SK-MEL-5 (cell line): ENCODE data around the gene RUBCN. TPM values are rescaled to one million over a fixed set of nuclear protein-coding genes. Genes with fewer than 3 reads are reported as not detected.
A peak's percentile ranks its signal among the peaks of the same experiment; 100 is the strongest.
"Not testable (repeated sequence)": the region's sequence is repeated elsewhere in the genome, so short reads cannot be mapped to it uniquely, and the experiment has no call there.

Source experiments
- DNase-seq: peaks from one replicate; pipeline ENCODE4 v3.0.0-alpha.2; 2016; ENCODE audit warnings: low read depth, low spot score
- in situ Hi-C: cut with HindIII; loops from 2 replicates; pipeline ENCODE4 v1.10.0; 2016; ENCODE audit warnings: low sequenced_read_pairs, high pct_unique_total_duplicates, low pct_unique_long_range_greater_than_20kb
- total RNA-seq: library from RNA; depleted of rRNA; stranded (reverse); fragments of >200 nt; shearing (Covaris generic); gene quantifications from 2 replicates; pipeline ENCODE4 v1.2.3, GENCODE V29; 2014

The RUBCN gene
- total RNA-seq, 1 experiment from 2014 or later, result 27.1 TPM

- in situ Hi-C loops, result no loop called here
These were observed 1.2 kb upstream of the RUBCN start for GRCh38 chr3:197737749-197738462.

DNA sequence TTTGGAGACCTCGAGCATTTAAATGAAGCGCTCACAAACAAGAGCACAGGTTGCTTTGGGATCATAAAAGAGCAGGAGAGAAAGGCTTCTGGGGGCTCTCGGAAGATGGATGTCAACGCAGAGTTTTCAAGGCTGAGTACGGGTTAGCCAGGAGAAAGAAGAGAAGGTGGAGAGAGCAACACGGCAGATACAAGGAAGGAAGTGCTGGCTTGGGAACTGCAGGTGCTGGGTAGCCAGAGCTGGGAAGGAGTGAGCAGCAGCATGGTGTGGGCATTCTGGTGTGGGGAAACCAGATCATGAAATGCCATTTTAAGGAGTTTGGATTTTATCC lies 580 bp upstream of the RUBCN start:
- in situ Hi-C loops, result no loop called here
- no peak for DNase-seq

More at GRCh38 chr3:197737749-197738462, 1.2 kb upstream of the RUBCN start:
- DNase-seq, result no peak

DNA sequence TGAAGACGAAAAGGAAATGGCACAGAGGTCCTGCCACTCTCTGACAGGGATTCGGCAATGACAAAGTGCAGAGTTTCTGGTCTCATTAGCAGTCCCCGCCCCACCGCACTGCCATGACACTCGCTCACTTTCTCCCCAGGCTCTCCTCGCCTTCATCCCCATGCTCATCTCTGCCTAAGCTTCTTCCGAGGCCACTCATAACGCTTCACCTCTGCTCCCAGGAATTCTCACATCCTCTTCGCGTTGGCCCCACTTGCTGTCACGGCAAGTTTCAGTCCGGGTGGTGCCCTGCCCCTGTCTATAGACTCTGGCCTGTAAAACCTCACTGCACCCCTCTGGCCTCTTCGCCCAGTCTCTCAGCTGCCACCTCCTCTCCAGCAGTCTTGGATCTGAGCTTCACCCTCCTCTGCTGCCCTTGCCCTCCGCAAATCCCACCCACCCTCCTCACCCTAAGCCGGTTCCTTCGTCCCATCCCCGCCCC lies 654 bp downstream of the RUBCN start:
- in situ Hi-C loops, result no loop called here
- DNase-seq, result peak; percentile 11

- no peak for DNase-seq
- in situ Hi-C loops, result no loop called here
These were observed 1.9 kb downstream of the RUBCN start for GRCh38 chr3:197734667-197735318.

DNA sequence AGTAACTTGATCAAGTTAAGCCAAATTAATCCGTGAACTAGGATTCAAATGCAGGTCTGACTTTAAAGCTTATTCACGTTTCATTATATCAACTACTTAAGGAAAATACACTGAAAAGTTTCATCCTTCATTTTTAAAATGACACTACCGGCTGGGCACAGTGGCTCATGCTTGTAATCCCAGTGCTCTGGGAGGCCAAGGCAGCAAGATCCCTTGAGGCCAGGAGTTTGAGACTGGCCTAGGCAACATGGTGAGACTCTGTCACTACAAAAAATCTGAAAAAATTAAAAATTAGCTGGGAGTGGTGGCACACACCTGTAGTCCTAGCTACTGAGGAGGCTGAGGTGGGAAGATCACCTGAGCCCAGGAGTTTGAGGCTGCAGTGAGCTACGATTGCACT lies 3.7 kb downstream of the RUBCN start:
- in situ Hi-C loops, result no loop called here
- DNase-seq, result no peak

GRCh38 chr3:197731483-197731882 lies 5.2 kb downstream of the RUBCN start:
- DNase-seq, in situ Hi-C loops: not testable (repeated sequence)

DNA sequence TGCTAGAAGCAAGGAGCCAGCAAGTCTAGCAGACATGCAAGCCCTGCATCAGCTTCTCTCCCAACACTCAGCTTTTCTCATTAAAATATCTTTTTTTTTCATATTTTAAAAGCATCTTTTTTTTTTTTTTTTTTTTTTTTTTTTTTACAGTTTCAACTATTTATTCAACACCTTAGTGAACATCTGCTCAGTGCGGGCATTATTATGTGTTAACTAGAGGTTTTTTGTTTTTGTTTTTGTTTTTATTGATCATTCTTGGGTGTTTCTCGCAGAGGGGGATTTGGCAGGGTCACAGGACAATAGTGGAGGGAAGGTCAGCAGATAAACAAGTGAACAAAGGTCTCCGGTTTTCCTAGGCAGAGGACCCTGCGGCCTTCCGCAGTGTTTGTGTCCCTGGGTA lies 5.9 kb downstream of the RUBCN start:
- in situ Hi-C loops, result not testable (repeated sequence)

GRCh38 chr3:197730200-197730599 lies 6.5 kb downstream of the RUBCN start:
- in situ Hi-C loops, result no loop called here
- DNase-seq, result no peak

More for the DNA sequence above, 5.9 kb downstream of the RUBCN start:
- DNase-seq, result not testable (repeated sequence)

- no peak for DNase-seq
- in situ Hi-C loops, result no loop called here
These were observed 8.2 kb downstream of the RUBCN start for GRCh38 chr3:197728487-197728886.

GRCh38 chr3:197727878-197728277 lies 8.8 kb downstream of the RUBCN start:
- in situ Hi-C loops, DNase-seq: not testable (repeated sequence)

GRCh38 chr3:197722734-197723133 lies 14.0 kb downstream of the RUBCN start:
- DNase-seq, result no peak

DNA sequence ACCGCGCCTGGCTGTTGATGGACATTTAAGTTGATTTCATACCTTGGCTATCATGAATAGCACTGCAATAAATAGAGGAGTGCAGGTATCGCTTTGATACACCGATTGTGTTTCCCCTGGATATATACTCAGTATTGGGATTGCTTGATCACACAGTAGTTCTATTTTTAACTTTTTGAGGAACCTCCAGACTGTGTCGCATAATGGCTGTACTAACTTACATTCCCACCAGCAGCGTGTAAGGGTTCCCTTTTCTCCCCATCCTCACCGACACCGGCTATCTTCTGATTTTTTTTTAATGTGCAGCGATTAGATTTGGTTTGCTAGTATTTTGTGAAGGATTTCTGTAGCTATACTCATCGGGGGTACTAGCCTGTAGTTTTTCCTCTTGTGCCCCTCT lies 16.0 kb downstream of the RUBCN start:
- in situ Hi-C loops, result no loop called here
- DNase-seq, result no peak

More at GRCh38 chr3:197722734-197723133, 14.0 kb downstream of the RUBCN start:
- in situ Hi-C loops, result no loop called here

DNA sequence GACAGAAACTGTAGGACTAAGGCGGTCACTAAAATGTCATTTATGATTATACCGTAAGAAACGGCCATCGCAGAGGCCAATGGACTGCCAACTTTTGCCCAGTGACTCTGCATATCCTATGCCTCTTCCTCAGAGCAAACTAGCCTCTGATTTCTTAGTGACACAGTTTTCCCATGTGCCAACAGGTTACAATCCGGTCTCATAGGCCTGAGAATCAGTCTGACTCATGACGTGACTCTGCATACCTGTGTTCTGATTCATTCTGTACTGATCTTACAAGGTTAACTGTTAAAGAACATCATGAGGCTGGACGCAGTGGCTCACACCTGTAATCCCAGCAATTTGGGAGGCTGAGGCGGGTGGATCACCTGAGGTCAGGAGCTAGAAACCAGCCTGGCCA lies 17.8 kb downstream of the RUBCN start:
- DNase-seq, result no peak
- in situ Hi-C loops, result no loop called here

DNA sequence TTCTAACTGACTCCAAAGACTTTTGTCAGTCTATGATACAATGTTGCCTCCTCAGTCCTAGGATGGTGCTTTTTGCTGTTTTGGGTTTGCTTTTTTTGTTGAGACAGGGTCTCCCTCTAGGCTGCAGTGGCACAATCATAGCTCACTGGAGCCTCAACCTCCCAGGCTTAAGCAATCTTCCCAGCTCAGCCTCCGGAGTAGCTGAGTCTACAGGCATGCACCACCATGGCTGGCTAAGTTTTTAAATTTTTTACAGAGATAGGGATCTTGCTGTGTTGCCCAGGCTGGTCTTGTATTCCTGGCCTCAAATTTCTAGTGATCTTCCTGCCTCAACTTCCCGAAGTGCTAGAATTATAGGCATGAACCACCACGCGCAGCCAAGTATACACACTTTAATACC lies 22.5 kb downstream of the RUBCN start:
- in situ Hi-C loops, result no loop called here
- DNase-seq, result no peak

DNA sequence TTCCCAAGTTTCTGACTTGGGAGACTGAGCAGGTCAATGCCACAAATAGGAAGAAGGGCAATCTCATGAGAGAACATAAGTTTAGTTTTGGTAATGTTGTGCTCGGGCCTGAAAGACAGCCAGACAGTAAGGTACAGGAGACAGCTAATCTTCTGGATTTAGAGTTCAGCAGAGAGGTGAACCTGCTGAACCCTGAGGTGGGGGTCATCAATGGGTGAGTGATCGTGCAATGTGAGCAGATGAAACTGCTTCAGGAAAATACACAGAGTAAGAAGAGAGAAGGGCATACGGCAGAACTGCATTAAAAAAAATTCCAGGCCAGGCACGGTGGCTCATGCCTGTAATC lies 23.3 kb downstream of the RUBCN start:
- no peak for DNase-seq
- in situ Hi-C loops, result no loop called here

GRCh38 chr3:197711973-197712707 lies 24.6 kb downstream of the RUBCN start:
- in situ Hi-C loops, result no loop called here
- peak; percentile 99 for DNase-seq

DNA sequence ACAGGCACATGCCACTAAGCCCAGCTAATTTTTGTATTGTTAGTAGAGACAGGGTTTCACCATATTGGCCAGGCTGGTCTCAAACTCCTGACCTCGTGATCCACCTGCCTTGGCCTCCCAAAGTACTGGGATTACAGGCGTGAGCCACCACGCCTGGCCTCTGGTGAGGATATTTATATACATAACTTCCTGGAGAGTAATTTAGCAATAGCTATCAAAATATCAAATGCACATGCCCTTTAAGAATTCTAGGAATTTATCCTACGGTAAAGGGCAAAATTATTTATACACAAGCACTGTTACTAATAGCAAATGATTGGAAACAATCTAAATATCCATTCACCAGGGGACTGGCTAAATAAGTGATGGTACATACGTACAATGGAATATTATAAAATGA lies 25.7 kb downstream of the RUBCN start:
- in situ Hi-C loops, result not testable (repeated sequence)
- peak; percentile 21 for DNase-seq

- in situ Hi-C loops, result no loop called here
These were observed 27.6 kb downstream of the RUBCN start for GRCh38 chr3:197709135-197709534.

DNA sequence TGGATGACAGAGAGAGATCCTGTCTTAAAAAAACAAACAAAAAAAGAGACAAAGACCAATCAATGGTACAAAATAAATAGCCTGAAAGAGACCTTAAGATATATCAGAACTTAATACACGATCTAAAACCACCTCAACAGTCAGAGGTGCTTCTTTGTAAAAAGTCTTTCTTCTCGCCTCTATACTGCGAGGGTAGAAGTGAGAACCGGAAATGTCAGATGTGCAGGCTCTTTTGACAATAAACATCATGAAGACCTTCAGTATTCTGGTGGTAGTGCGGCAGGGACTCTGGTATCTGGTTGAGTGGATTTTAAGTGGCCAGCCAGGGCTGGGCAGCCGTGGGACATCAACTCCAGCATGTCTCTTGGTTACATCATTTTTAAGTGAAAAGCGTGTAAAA lies 30.0 kb downstream of the RUBCN start:
- in situ Hi-C loops, result no loop called here
- DNase-seq, result no peak

More at GRCh38 chr3:197709135-197709534, 27.6 kb downstream of the RUBCN start:
- DNase-seq, result no peak
